ENCODE data around the gene ERCC6L2.

ERCC6L2 gene

GRCh38 chr9:95920017-95920416 is 44.5 kb downstream of the ERCC6L2 start:
- DNase-seq (ENCODE audit: low read depth) = no peak

- no peak for DNase-seq (ENCODE audit: low read depth)
Observed at GRCh38 chr9:95923794-95924193, 48.3 kb downstream of the ERCC6L2 start.

GRCh38 chr9:95924987-95925386 is 49.5 kb downstream of the ERCC6L2 start:
- no peak for DNase-seq (ENCODE audit: low read depth)

DNA sequence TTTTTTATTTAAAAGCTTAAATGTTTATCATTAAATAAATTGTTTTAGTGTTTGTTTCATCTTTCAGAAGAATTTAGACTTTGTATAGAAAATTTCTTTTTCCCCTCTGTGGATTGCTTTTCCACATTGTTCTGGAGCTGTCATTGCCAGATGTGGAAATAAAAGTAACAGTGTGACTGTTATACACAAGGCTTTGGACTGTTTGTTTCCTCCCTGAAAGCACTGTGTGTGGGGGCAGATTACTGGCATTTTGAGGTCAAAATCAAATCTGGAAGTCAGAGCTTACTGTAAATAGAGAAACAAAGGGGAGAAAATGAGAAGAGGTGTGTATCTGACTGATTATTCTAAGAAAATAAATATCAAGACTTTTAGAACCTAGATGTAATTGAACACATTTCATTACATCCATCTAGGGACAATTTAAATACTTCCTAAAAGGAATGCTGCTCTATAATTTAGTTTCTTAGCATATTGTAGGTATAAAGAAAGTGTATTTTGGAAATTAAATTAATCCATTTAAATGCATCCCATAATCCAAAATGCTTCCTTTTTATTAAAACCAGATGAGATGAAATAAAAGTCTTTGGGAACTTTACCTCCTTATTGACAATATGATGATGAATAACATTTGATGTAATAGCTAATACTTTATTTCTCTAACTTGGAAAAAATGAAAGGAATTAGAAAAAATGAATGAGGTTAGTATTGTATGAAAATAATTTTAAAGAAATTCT is 51.9 kb downstream of the ERCC6L2 start:
- DNase-seq (ENCODE audit: low read depth) = no peak

- no peak for DNase-seq (ENCODE audit: low read depth)
Observed at GRCh38 chr9:95930277-95930676, 54.8 kb downstream of the ERCC6L2 start.

DNA sequence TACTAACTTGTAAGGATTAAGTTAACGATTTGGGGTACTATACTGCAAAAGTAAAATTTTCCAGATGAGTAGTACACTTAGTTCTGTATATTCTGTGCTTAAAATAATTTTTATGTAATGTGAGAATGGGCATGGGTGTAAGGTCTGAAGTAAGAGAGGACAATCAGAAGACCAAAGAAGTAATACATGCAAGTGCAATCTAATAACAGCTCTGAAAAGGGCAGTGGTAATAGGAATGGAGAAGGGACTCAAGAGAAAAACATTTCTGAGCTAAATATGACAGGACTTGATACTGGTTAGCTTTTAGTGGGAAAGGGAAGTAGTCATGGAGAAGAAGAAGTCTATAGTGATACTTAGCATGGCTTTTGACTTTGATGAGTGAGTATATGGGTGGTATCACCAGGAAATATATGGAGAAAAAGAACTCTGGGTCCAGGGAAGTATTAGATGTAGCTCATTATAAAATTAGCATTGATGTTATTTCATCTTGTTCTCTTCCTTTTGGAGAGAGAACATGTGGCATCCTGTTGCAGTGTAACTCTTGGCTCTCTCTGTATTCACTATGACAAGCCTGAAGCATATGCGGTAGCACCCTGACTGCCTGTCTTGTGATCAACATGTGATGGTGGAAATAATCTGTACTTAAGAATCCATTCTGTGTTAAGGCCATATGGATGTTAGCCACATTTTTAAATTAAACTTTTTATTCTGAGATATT is 60.5 kb downstream of the ERCC6L2 start:
- no peak for DNase-seq (ENCODE audit: low read depth)

DNA sequence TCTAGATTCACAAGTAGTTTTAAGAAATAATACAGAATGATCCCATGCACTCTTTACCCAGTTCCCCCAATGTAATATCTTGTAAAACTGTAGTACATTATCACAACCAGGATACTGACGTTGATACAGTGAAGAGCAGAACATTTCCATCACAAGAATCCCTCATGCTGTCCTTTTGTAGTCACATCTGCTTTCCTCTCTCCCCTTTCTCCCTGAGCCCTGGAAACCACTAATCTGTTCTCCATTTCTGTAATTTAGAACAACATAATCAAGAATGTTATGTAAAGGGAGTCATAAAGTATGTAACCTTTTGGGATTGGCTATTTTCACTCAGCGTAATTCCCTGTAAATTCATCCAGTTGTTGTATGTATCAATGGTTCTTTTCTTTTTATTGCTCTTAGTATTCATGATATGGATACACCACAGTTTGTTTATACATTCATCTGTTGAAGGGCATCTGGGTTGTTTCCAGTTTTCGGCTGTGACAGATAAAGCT is 61.1 kb downstream of the ERCC6L2 start:
- no peak for DNase-seq (ENCODE audit: low read depth)

DNA sequence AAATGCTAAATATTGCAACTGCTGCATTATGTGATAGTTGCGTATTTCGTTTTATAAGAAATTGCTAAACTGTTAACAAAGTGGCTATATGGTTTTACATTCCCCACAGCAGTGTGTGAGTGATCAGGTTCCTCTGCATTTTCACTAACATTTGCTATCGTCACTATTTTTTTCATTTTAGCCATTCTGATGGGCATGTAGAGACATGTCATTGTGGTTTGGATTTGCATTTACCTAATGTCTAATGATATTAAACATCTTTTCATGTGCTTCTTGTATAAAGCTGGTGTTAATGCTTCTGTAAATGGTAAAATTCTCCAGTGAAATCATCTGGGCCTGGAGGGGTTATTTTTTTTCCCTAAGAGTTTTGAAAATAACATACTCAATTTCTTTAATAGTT is 61.6 kb downstream of the ERCC6L2 start:
- DNase-seq (ENCODE audit: low read depth) = no peak

DNA sequence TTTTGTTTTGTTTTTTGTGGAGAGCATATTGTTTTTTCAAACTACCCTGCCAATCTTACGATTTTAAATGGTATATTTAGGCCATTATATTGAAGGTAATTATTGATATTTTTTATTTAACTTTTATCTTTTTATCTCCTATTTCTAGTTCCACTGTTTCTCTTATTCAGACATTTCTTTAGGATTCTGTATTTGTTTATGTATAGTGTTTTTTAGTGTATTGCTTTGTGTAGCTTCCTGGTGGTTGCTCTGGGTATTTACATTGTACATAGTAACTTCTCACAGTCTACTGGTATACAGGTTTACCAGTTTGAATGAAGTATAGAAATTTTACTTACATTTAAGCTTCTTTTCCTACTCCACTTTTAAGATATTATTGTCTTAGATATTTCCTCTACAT is 63.2 kb downstream of the ERCC6L2 start:
- DNase-seq (ENCODE audit: low read depth) = no peak

GRCh38 chr9:95939472-95939871 is 64.0 kb downstream of the ERCC6L2 start:
- DNase-seq (ENCODE audit: low read depth) = no peak

DNA sequence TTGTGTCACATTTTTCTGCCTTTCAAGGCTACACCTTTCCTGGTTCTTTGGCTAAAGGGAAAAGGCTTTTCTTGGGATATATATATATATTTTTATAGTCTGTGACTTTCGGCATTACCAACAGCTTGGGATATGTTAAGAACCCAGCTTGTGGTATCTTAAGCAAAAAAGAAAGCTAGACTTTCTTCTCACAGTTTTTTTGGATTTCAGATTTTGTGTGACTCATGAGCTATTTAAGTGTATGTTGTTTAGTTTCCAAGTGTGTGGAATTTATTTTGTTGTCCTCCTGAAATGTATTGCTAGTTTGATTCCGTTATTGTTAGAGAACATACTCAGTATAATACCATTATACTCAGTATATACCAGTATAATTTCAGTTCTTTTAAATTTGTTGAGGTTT is 64.8 kb downstream of the ERCC6L2 start:
- no peak for DNase-seq (ENCODE audit: low read depth)

DNA sequence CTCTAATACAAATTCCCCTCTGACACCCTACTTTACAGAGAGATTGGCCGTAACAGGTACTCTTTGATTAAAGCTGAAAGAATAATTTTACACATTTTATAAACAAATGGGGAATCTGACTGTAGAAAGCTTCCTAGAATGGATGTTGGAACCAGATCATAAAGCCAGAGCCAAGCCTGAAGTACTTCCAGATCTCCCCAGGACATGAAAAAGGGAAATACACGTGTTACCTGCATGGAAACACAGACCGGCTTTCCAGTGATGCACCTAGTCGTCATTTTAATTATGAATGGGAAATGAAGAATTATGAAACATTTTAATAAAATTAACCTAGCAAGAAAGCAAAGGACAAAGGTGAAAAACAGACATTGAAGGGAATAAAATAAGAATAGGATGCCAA is 66.5 kb downstream of the ERCC6L2 start:
- no peak for DNase-seq (ENCODE audit: low read depth)

DNA sequence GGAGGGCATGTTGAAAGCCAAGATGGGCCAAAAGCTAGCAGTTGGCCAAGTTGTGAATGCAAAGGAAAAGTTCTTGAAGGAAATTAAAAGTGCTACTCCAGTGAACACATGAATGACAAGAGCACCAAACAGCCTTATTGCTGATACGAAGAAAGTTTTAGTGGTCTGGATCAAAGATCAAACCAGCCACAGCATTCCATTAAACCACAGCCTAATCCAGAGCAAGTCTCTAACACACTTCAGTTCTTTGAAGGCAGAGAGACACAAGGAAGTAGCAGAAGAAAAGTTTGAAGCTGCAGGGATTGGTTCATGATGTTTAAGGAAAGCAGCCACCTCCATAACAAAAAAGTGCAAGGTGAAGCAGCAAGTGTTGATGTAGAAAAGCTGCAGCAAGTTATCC is 71.6 kb downstream of the ERCC6L2 start:
- no peak for DNase-seq (ENCODE audit: low read depth)

- DNase-seq (ENCODE audit: low read depth) = no peak
Observed at GRCh38 chr9:95952471-95952870, 77.0 kb downstream of the ERCC6L2 start.

GRCh38 chr9:95953986-95954385 is 78.5 kb downstream of the ERCC6L2 start:
- no peak for DNase-seq (ENCODE audit: low read depth)

- DNase-seq (ENCODE audit: low read depth) = no peak
Observed at GRCh38 chr9:95954940-95955339, 79.4 kb downstream of the ERCC6L2 start.

DNA sequence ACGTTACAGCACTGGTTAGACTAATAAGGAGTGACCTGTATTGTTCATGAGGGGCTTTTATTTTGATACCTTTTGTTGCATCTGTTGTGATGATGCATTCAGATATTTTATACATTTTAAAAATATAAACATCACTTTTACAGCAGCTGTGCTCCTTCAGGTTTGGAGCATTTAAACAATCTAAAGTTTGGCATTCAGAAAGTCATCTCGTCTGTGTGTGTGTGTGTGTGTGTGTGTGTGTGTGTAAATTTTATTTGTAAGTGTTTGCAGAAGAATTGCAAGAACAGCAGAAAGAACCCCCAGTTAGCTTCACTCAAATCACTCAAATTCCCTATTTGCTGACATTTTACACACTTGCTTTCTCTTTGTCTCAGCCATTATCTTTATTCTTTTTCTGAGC is 87.4 kb downstream of the ERCC6L2 start:
- no peak for DNase-seq (ENCODE audit: low read depth)

DNA sequence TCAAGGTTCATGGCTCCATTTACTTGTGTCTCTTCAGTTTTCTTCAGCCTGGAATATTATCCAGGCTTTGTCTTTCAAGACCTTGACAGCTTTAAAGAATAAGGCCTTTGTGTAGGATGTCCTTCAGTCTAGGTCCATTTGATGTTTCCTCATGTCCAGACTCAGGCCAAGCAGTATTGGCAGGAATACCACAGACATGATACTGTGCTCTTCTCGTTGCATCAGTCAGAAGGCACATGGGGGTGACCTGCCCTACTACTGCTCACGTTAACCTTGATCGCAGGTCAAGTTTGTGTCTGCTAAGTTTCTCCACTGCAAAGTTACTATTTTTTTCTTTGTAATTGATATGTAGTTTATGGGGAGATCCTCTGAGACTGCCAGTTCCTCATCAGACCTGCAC is 88.2 kb downstream of the ERCC6L2 start:
- no peak for DNase-seq (ENCODE audit: low read depth)

GRCh38 chr9:95966306-95966705 is 90.8 kb downstream of the ERCC6L2 start:
- DNase-seq (ENCODE audit: low read depth) = no peak

- no peak for DNase-seq (ENCODE audit: low read depth)
Observed at GRCh38 chr9:95970317-95970716, 94.8 kb downstream of the ERCC6L2 start.

- DNase-seq (ENCODE audit: low read depth) = no peak
Observed at GRCh38 chr9:95971815-95972214, 96.3 kb downstream of the ERCC6L2 start.

DNA sequence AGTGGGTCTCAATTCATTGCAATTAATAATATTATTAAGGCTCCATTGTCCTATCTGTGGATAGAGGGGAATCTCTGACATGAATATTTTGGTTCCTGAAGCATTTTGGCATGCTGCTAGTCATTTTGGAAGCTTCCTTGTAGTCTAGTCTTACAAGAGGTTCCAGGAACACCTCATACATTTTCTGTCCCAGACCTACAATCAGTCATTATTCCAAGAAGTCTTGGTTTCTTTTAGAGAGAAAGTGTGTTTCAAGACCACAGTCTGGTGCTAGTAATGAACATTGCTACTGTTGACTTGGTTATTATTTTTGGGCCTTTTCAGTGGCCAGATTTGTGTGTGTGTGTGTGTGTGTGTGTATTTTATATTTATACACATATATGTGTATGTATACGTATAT is 98.9 kb downstream of the ERCC6L2 start:
- no peak for DNase-seq (ENCODE audit: low read depth)

GRCh38 chr9:95977371-95977770 is 101.9 kb downstream of the ERCC6L2 start:
- no peak for DNase-seq (ENCODE audit: low read depth)

DNA sequence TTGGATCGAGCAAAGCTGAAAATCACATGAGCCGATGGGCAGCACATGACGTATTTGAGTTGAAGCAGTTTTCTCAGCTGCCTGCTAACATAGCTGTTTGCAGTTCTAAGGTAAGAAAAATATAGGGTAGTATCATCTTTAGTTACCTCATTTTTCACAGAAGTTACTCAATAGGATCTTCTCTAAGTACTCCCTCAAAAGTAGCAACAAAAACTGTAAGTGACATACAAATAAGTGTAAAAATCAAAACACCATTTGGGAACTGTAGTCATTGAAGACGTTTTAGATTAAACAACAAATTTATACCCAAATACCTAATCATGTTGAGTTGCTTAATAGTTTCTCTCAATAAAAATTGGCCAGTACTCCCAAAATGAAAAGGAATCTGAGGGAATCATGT is 102.6 kb downstream of the ERCC6L2 start:
- no peak for DNase-seq (ENCODE audit: low read depth)
